GM21526 (cell line): Measurements from ENCODE around the gene FBXO2.
"Not testable (repeated sequence)": the region's sequence is repeated elsewhere in the genome, so short reads cannot be mapped to it uniquely, and the experiment has no call there.

Experiments used
- ATAC-seq: cut with Tn5 transposase; IDR thresholded peaks from one replicate; pipeline ENCODE4 v1.9.1; 2021; ENCODE audit warnings: moderate library complexity; ENCODE audit not compliant: unreplicated experiment, low FRiP score

Gene FBXO2

GRCh38 chr1:11634365-11635192, 19.6 kb downstream of the FBXO2 start:
- no peak for ATAC-seq

- no peak for ATAC-seq
Measured at GRCh38 chr1:11629184-11630016, 24.8 kb downstream of the FBXO2 start.

GRCh38 chr1:11628767-11629166, 25.5 kb downstream of the FBXO2 start:
- no peak for ATAC-seq

GRCh38 chr1:11626551-11626950, 27.7 kb downstream of the FBXO2 start:
- ATAC-seq = no peak

- ATAC-seq = no peak
Measured at GRCh38 chr1:11623702-11624101, 30.5 kb downstream of the FBXO2 start.

GRCh38 chr1:11622398-11622797, 31.8 kb downstream of the FBXO2 start:
- no peak for ATAC-seq

- ATAC-seq = no peak
Measured at GRCh38 chr1:11620924-11621323, 33.3 kb downstream of the FBXO2 start.

GRCh38 chr1:11620405-11620804, 33.8 kb downstream of the FBXO2 start:
- ATAC-seq = no peak

GRCh38 chr1:11617741-11618140, 36.5 kb downstream of the FBXO2 start:
- ATAC-seq = no peak

- ATAC-seq = no peak
Measured at GRCh38 chr1:11617314-11617713, 36.9 kb downstream of the FBXO2 start.

GRCh38 chr1:11616766-11617165, 37.5 kb downstream of the FBXO2 start:
- no peak for ATAC-seq

GRCh38 chr1:11615090-11615489, 39.1 kb downstream of the FBXO2 start:
- no peak for ATAC-seq

- no peak for ATAC-seq
Measured at GRCh38 chr1:11613347-11613746, 40.9 kb downstream of the FBXO2 start.

- ATAC-seq = no peak
Measured at GRCh38 chr1:11611638-11612327, 42.4 kb downstream of the FBXO2 start.

GRCh38 chr1:11610629-11611180, 43.5 kb downstream of the FBXO2 start:
- no peak for ATAC-seq

- ATAC-seq = not testable (repeated sequence)
Measured at GRCh38 chr1:11609378-11609777, 44.9 kb downstream of the FBXO2 start.

- ATAC-seq = not testable (repeated sequence)
Measured at GRCh38 chr1:11608596-11609130, 45.6 kb downstream of the FBXO2 start.

- no peak for ATAC-seq
Measured at GRCh38 chr1:11606775-11607174, 47.5 kb downstream of the FBXO2 start.

GRCh38 chr1:11602981-11603380, 51.2 kb downstream of the FBXO2 start:
- ATAC-seq = no peak

- no peak for ATAC-seq
Measured at GRCh38 chr1:11602424-11602823, 51.8 kb downstream of the FBXO2 start.
